NCI-H2227 treated with DMSO at 0.1 percent for 48 hours (cell line): ENCODE data around the gene ADH4.

Source experiments
- DNase-seq: peaks from one replicate; lab custom pipeline; 2025; lab: John Stamatoyannopoulos, UW

Gene ADH4

DNA sequence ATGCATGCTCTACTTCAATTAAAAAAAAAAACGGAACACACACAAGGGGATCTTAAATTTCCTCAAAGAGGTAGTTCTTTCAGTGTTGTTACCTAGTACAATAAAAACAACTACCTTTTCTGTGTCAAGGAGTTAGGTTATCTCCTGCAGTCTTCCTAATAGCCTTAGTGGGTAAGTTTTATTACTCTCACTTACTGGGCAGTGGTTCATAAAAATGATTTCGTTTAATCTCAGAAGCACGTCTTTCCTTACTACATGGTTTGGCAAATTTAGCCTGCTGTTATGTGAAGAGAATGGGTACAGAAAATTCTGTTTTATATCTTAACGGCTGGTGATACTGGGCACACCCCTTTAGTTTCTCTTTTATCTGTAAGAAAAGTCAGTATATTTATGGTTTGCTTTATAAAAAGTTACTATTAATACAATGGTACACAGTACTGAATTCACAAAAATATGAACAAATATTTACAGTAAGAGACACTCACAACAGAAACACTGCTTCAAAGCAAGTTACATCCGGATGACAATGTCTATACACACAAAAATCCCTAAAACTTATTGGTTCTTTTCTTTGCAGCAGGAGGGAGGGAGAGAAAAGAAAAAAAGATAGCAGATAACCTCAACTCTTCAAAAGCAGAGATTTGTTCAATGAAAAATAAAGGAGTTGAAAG, 64.3 kb downstream of the ADH4 start:
- no peak for DNase-seq

GRCh38 chr4:99078931-99079624, 65.0 kb downstream of the ADH4 start:
- DNase-seq = no peak

GRCh38 chr4:99078336-99078735, 65.8 kb downstream of the ADH4 start:
- no peak for DNase-seq

GRCh38 chr4:99077177-99077576, 66.9 kb downstream of the ADH4 start:
- DNase-seq = no peak

GRCh38 chr4:99076292-99076976, 67.7 kb downstream of the ADH4 start:
- no peak for DNase-seq

DNA sequence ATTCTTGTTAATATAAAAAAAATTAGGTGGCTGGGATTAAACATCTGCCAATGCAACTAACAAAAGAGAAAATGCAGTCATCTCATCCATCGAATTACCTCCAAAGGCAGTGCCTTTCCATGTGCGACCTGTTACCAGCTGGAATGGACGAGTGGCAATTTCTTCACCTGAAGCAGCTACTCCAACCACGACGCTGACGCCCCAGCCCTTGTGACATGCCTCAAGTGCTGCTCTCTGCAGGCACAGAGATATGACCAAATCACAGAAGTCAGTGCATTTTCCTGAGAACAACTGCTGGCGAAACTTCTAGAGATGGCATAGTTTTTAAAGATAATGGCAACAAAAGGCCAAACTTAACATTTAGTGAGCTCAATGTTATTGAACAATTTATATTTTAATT, 69.3 kb downstream of the ADH4 start:
- no peak for DNase-seq
